BJ (cell line): ENCODE measurements around the gene NRP1. TPM values are rescaled to one million over a fixed set of nuclear protein-coding genes. Genes with fewer than 3 reads are reported as not detected.

Source experiments
- CTCF ChIA-PET: fragments of 350-600 bp; formaldehyde crosslinking; extraction: SDS; loops from one replicate; lab custom pipeline; 2021; ENCODE audit warnings: antibody characterized with exemption, inconsistent platforms; lab: Yijun Ruan, JAX
- POLR2A ChIA-PET: fragments of 300-600 bp; sonication (Branson Sonifier 250); formaldehyde crosslinking; extraction: SDS; loops from one replicate; lab custom pipeline; 2021; ENCODE audit warnings: antibody characterized with exemption; lab: Charles Lee
- DNase-seq: peaks from one replicate; pipeline ENCODE4 v3.0.0-alpha.2; 2011; ENCODE audit warnings: low read depth
- H3K27me3 ChIP-seq: 2 replicates; pipeline ENCODE4 v1.6.0; 2011; ENCODE audit warnings: low read length; ENCODE audit not compliant: control insufficient read depth, insufficient read depth
- H3K36me3 ChIP-seq: 2 replicates; pipeline ENCODE4 v1.5.1; 2011; ENCODE audit warnings: low read length; ENCODE audit not compliant: control insufficient read depth, insufficient read depth
- H3K4me3 ChIP-seq: 2 replicates; pipeline ENCODE4 v1.5.1; 2011; ENCODE audit warnings: low read depth, mild to moderate bottlenecking, control low read depth, low read length
- CTCF ChIP-seq: IDR thresholded peaks from 2 replicates; pipeline ENCODE4 v1.5.1; 2011; ENCODE audit warnings: low read depth, mild to moderate bottlenecking, control low read depth, inconsistent platforms, low read length, moderate library complexity; ENCODE audit not compliant: insufficient read depth
- polyA plus RNA-seq: library from polyadenylated mRNA; depleted of rRNA; stranded (reverse); fragments of >200 nt; gene quantifications from 2 replicates; pipeline ENCODE4 v1.2.3, GENCODE V29; 2011

NRP1 gene
- polyA plus RNA-seq, 1 experiment: 141 TPM

DNA sequence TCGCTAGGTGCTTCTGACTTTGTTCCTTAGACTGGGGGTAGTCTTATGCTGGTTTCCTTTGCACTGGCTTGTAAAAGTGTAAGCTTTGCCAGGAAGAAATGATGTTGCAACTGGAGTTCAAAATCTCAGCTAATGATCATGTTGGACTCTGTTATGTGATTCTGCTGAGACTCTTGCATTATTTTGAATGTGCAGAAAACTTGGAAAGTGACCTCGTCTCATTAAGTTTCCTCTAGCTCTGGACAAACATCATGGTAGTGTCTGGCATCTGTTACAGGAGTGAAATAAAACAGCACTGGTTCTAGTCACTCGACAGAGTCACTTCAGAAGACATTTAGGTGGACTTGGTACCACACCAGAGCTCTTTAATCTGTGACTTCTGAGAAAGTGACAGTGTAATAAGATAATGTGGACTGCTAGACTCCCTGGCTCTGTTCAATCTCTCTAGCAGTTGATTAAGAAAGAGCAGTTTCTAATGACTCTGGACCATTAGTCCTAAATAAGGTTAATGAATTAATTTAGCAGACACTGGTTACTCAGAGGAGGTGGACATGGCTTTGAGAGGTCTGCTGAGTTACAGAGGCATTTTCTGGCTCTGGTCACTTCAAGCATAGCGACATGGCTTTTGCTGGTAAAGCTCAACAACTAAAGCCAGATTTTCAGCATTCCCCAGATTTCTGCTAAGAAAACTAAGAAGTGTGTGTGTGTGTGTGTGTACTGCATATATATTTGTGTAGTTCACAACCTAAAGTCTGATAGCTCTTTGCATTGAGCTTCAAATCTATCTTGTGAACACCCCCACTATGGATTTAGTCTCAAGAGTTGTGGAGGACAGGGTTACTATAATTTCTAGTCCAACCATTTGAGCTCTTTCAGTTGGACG, 2.0 kb downstream of the NRP1 start:
- Histone ChIP-seq H3K27me3 (no peaks in the 10 kb centered on the region), H3K36me3 (no peaks in the 10 kb centered on the region), H3K4me3 (peak overlapping the region; percentile 95)
- no peak for DNase-seq
- no peak for TF ChIP-seq CTCF
- ChIA-PET CTCF (interaction anchor here (0.8 to 3.2 kb wide), 8 partner anchors 85 to 1306 kb away, joined by 3 to 18 read pairs (median 3); no protein-coding TSS in a partner anchor), POLR2A (interaction anchor here (0.7 to 1.5 kb wide), 2 partner anchors 139 to 549 kb away, joined by 3 to 5 read pairs; no protein-coding TSS in a partner anchor)

DNA sequence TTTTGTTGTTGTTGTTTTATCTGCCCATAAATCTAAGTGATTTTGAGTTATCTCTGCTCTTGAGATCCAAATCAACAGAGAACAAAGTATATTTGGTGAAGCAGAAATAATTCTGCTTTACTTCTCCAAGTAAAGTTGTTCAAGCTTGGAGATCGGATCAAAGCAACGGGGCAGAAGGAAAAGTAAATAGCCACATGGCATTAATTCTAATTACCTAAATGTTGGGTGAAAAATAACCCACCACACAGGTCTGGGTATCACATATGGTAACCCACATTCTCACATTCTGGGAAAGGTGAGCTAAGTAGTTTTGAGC, 3.1 kb downstream of the NRP1 start:
- no peak for TF ChIP-seq CTCF
- POLR2A ChIA-PET: interaction anchor here (0.7 to 1.5 kb wide), 2 partner anchors 138 to 409 kb away, joined by 3 read pairs; no protein-coding TSS in a partner anchor
- Histone ChIP-seq H3K4me3 (peak overlapping the region; percentile 95), H3K27me3 (no peaks in the 10 kb centered on the region), H3K36me3 (no peaks in the 10 kb centered on the region)
- CTCF ChIA-PET: interaction anchor here (0.7 to 2.8 kb wide), 8 partner anchors 9 to 1312 kb away, joined by 3 to 18 read pairs (median 3); no protein-coding TSS in a partner anchor
- no peak for DNase-seq

- Histone ChIP-seq H3K4me3 (peak overlapping the region; percentile 95), H3K36me3 (no peaks in the 10 kb centered on the region), H3K27me3 (no peaks in the 10 kb centered on the region)
- ChIA-PET CTCF (interaction anchor here (0.6 to 2.8 kb wide), 8 partner anchors 8 to 1313 kb away, joined by 3 to 18 read pairs (median 3); no protein-coding TSS in a partner anchor), POLR2A (interaction anchor here (0.7 kb wide), 1 partner anchor 409 kb away, joined by 3 read pairs; no protein-coding TSS in a partner anchor)
- no peak for DNase-seq
- peak; percentile 89 for TF ChIP-seq CTCF
Observed at GRCh38 chr10:33330543-33331378, 3.7 kb downstream of the NRP1 start.

DNA sequence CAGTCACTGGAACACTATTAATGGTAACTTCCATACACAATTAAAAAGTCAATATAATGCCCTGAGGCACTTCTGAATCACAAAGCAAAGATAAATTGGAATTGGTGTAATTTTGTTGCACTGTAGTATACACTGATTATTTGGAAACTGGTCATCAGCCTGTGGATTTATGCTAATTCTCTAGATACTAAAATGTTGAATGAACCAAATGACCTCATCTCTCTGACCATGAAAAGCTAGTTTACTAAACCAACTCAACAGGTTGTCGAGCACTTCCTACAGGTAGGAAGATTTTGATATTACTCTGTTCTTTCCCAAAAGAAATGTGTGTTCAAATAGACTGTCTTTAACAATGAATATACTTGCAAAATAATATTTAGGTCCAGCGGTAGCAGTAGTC, 5.3 kb downstream of the NRP1 start:
- ChIA-PET CTCF (interaction anchor here (1.9 kb wide), 1 partner anchor 1309 kb away, joined by 7 read pairs; no protein-coding TSS in a partner anchor), POLR2A (no interaction called here)
- Histone ChIP-seq H3K36me3 (peaks cover 3% of the 10 kb centered on the region; the same call in 1 of the 2 replicates), H3K27me3 (no peaks in the 10 kb centered on the region), H3K4me3 (no peak overlapping the region)
- no peak for DNase-seq
- TF ChIP-seq CTCF: no peak
